Activated naive CD8-positive, alpha-beta T cell treated with anti-CD3 and anti-CD28 coated beads, Interleukin-2, amount 10 ng/mL, durations not matched to agents 7 days and 5 days (primary cell): ENCODE measurements around the gene NOS1. TPM values are rescaled to one million over a fixed set of nuclear protein-coding genes. Genes with fewer than 3 reads are reported as not detected.

ENCODE experiments used
- ATAC-seq: fragments of 150-1000 bp; cut with Tn5 transposase; one replicate; pipeline ENCODE4 v1.10.0; 2021; ENCODE audit warnings: low read depth, moderate library complexity
- POLR2A ChIA-PET: fragments of 350-600 bp; sonication (Branson Sonifier 250); formaldehyde crosslinking; loops from one replicate; lab custom pipeline; 2021; ENCODE audit warnings: antibody characterized with exemption; lab: Charles Lee
- DNase-seq: peaks from one replicate; pipeline ENCODE4 v3.0.0; 2021
- H3K27ac Mint-ChIP-seq: one replicate; pipeline ENCODE4 v1.8.0; 2022; ENCODE audit warnings: mild to moderate bottlenecking, mixed read lengths
- H3K27me3 Mint-ChIP-seq: one replicate; pipeline ENCODE4 v1.8.0; 2022; ENCODE audit warnings: mild to moderate bottlenecking, moderate library complexity, mixed read lengths
- H3K36me3 Mint-ChIP-seq: one replicate; pipeline ENCODE4 v1.8.0; 2021; ENCODE audit warnings: mild to moderate bottlenecking, mixed read lengths
- H3K4me1 Mint-ChIP-seq: one replicate; pipeline ENCODE4 v1.8.0; 2021; ENCODE audit warnings: mixed read lengths
- H3K4me3 Mint-ChIP-seq: one replicate; pipeline ENCODE4 v1.8.0; 2022; ENCODE audit warnings: mild to moderate bottlenecking, moderate library complexity, mixed read lengths
- H3K9me3 Mint-ChIP-seq: one replicate; pipeline ENCODE4 v1.8.0; 2021; ENCODE audit warnings: mixed read lengths
- total RNA-seq, 2 experiments: library from RNA; stranded (reverse); gene quantifications; one replicate each; pipeline ENCODE4 v1.2.3, GENCODE V29; 2021

Gene NOS1
- total RNA-seq, 2 experiments from 2014 or later, result not detected

GRCh38 chr12:117360222-117360550 is 1.2 kb downstream of the NOS1 start:
- Mint-ChIP-seq H3K4me1 (no peaks in the 10 kb centered on the region), H3K36me3 (no peaks in the 10 kb centered on the region), H3K27ac (no peak overlapping the region), H3K27me3 (peaks cover 55% of the 10 kb centered on the region), H3K9me3 (no peaks in the 10 kb centered on the region), H3K4me3 (no peak overlapping the region)
- POLR2A ChIA-PET, result no interaction called here
- ATAC-seq (no peak), DNase-seq (no peak)

GRCh38 chr12:117359029-117359845 is 2.2 kb downstream of the NOS1 start:
- H3K4me1 Mint-ChIP-seq, result no peaks in the 10 kb centered on the region
- peaks cover 53% of the 10 kb centered on the region for H3K27me3 Mint-ChIP-seq
- no peaks in the 10 kb centered on the region for H3K36me3 Mint-ChIP-seq
- no peak for DNase-seq
- no peak overlapping the region for H3K27ac Mint-ChIP-seq
- H3K9me3 Mint-ChIP-seq, result no peaks in the 10 kb centered on the region
- no peak for ATAC-seq
- no peak overlapping the region for H3K4me3 Mint-ChIP-seq
- POLR2A ChIA-PET, result no interaction called here

GRCh38 chr12:117356048-117356447 is 5.4 kb downstream of the NOS1 start:
- H3K4me1 Mint-ChIP-seq, result no peaks in the 10 kb centered on the region
- peaks cover 29% of the 10 kb centered on the region for H3K27me3 Mint-ChIP-seq
- H3K36me3 Mint-ChIP-seq, result no peaks in the 10 kb centered on the region
- POLR2A ChIA-PET, result no interaction called here
- no peak for ATAC-seq
- no peak overlapping the region for H3K4me3 Mint-ChIP-seq
- no peak for DNase-seq
- no peaks in the 10 kb centered on the region for H3K9me3 Mint-ChIP-seq
- H3K27ac Mint-ChIP-seq, result no peak overlapping the region

GRCh38 chr12:117352883-117353282 is 8.5 kb downstream of the NOS1 start:
- POLR2A ChIA-PET, result no interaction called here
- no peak overlapping the region for H3K27ac Mint-ChIP-seq
- no peak overlapping the region for H3K4me3 Mint-ChIP-seq
- DNase-seq (no peak), ATAC-seq (no peak)
- no peaks in the 10 kb centered on the region for H3K4me1 Mint-ChIP-seq
- no peaks in the 10 kb centered on the region for H3K9me3 Mint-ChIP-seq
- H3K27me3 Mint-ChIP-seq, result peaks cover 9% of the 10 kb centered on the region
- H3K36me3 Mint-ChIP-seq, result no peaks in the 10 kb centered on the region

GRCh38 chr12:117352206-117352605 is 9.2 kb downstream of the NOS1 start:
- DNase-seq, result no peak
- H3K27ac Mint-ChIP-seq, result no peak overlapping the region
- H3K36me3 Mint-ChIP-seq, result no peaks in the 10 kb centered on the region
- H3K27me3 Mint-ChIP-seq, result peaks cover 5% of the 10 kb centered on the region
- no peak for ATAC-seq
- H3K9me3 Mint-ChIP-seq, result no peaks in the 10 kb centered on the region
- H3K4me3 Mint-ChIP-seq, result no peak overlapping the region
- H3K4me1 Mint-ChIP-seq, result no peaks in the 10 kb centered on the region
- POLR2A ChIA-PET, result no interaction called here

- Mint-ChIP-seq H3K36me3 (no peaks in the 10 kb centered on the region), H3K4me1 (no peaks in the 10 kb centered on the region), H3K4me3 (no peak overlapping the region), H3K9me3 (peaks cover 2% of the 10 kb centered on the region), H3K27ac (no peak overlapping the region), H3K27me3 (peaks cover 5% of the 10 kb centered on the region)
- POLR2A ChIA-PET, result no interaction called here
- no peak for DNase-seq
- no peak for ATAC-seq
Observed at GRCh38 chr12:117350140-117350539, 11.3 kb downstream of the NOS1 start.

- Mint-ChIP-seq H3K9me3 (peaks cover 5% of the 10 kb centered on the region), H3K27me3 (peaks cover 5% of the 10 kb centered on the region), H3K27ac (no peak overlapping the region), H3K4me1 (peaks cover 2% of the 10 kb centered on the region), H3K4me3 (no peak overlapping the region), H3K36me3 (no peaks in the 10 kb centered on the region)
- POLR2A ChIA-PET, result no interaction called here
- ATAC-seq (no peak), DNase-seq (no peak)
Observed at GRCh38 chr12:117347588-117347987, 13.8 kb downstream of the NOS1 start.

- H3K27ac Mint-ChIP-seq, result no peak overlapping the region
- no peaks in the 10 kb centered on the region for H3K27me3 Mint-ChIP-seq
- H3K9me3 Mint-ChIP-seq, result peaks cover 8% of the 10 kb centered on the region
- H3K4me3 Mint-ChIP-seq, result no peak overlapping the region
- no peak for DNase-seq
- H3K4me1 Mint-ChIP-seq, result peaks cover 4% of the 10 kb centered on the region
- H3K36me3 Mint-ChIP-seq, result no peaks in the 10 kb centered on the region
- no peak for ATAC-seq
- POLR2A ChIA-PET, result no interaction called here
Observed at GRCh38 chr12:117344716-117345115, 16.7 kb downstream of the NOS1 start.

- DNase-seq (no peak), ATAC-seq (no peak)
- peaks cover 2% of the 10 kb centered on the region for H3K27me3 Mint-ChIP-seq
- H3K27ac Mint-ChIP-seq, result no peak overlapping the region
- H3K4me1 Mint-ChIP-seq, result peaks cover 4% of the 10 kb centered on the region
- H3K36me3 Mint-ChIP-seq, result no peaks in the 10 kb centered on the region
- peaks cover 8% of the 10 kb centered on the region for H3K9me3 Mint-ChIP-seq
- POLR2A ChIA-PET, result no interaction called here
- no peak overlapping the region for H3K4me3 Mint-ChIP-seq
Observed at GRCh38 chr12:117343849-117344248, 17.6 kb downstream of the NOS1 start.

- Mint-ChIP-seq H3K4me1 (peaks cover 4% of the 10 kb centered on the region), H3K27ac (no peak overlapping the region), H3K4me3 (no peak overlapping the region), H3K9me3 (peaks cover 8% of the 10 kb centered on the region), H3K27me3 (peaks cover 2% of the 10 kb centered on the region), H3K36me3 (no peaks in the 10 kb centered on the region)
- POLR2A ChIA-PET, result no interaction called here
- no peak for DNase-seq
- no peak for ATAC-seq
Observed at GRCh38 chr12:117343296-117343695, 18.1 kb downstream of the NOS1 start.

GRCh38 chr12:117342682-117343081 is 18.7 kb downstream of the NOS1 start:
- POLR2A ChIA-PET, result no interaction called here
- peaks cover 2% of the 10 kb centered on the region for H3K27me3 Mint-ChIP-seq

GRCh38 chr12:117342247-117342646 is 19.2 kb downstream of the NOS1 start:
- Mint-ChIP-seq H3K9me3 (peaks cover 8% of the 10 kb centered on the region), H3K4me3 (no peak overlapping the region), H3K4me1 (peaks cover 4% of the 10 kb centered on the region), H3K36me3 (no peaks in the 10 kb centered on the region), H3K27ac (no peak overlapping the region), H3K27me3 (peaks cover 2% of the 10 kb centered on the region)
- POLR2A ChIA-PET, result no interaction called here
- DNase-seq (no peak), ATAC-seq (no peak)

More at GRCh38 chr12:117342682-117343081, 18.7 kb downstream of the NOS1 start:
- H3K4me3 Mint-ChIP-seq, result no peak overlapping the region
- H3K27ac Mint-ChIP-seq, result no peak overlapping the region
- peaks cover 8% of the 10 kb centered on the region for H3K9me3 Mint-ChIP-seq
- H3K4me1 Mint-ChIP-seq, result peaks cover 4% of the 10 kb centered on the region
- H3K36me3 Mint-ChIP-seq, result no peaks in the 10 kb centered on the region
- DNase-seq (no peak), ATAC-seq (no peak)

GRCh38 chr12:117339104-117339503 is 22.3 kb downstream of the NOS1 start:
- Mint-ChIP-seq H3K27ac (no peak overlapping the region), H3K9me3 (peaks cover 6% of the 10 kb centered on the region), H3K4me3 (no peak overlapping the region), H3K36me3 (no peaks in the 10 kb centered on the region), H3K4me1 (peaks cover 4% of the 10 kb centered on the region), H3K27me3 (peaks cover 7% of the 10 kb centered on the region)
- ATAC-seq, result no peak
- no peak for DNase-seq
- POLR2A ChIA-PET, result interaction anchor here (0.5 kb wide), 1 partner anchor 48 kb away, joined by 3 read pairs; no protein-coding TSS in a partner anchor

GRCh38 chr12:117334855-117335587 is 26.4 kb downstream of the NOS1 start:
- H3K9me3 Mint-ChIP-seq, result no peaks in the 10 kb centered on the region
- POLR2A ChIA-PET, result no interaction called here
- no peaks in the 10 kb centered on the region for H3K4me1 Mint-ChIP-seq
- no peaks in the 10 kb centered on the region for H3K36me3 Mint-ChIP-seq
- no peak overlapping the region for H3K4me3 Mint-ChIP-seq
- peaks cover 13% of the 10 kb centered on the region for H3K27me3 Mint-ChIP-seq
- DNase-seq, result no peak
- no peak for ATAC-seq
- H3K27ac Mint-ChIP-seq, result no peak overlapping the region
